IMR-90 (cell line): ENCODE measurements around the gene HDAC9. TPM values are rescaled to one million over a fixed set of nuclear protein-coding genes. Genes with fewer than 3 reads are reported as not detected.

ENCODE experiments used
- ATAC-seq: fragments of 200-7000 bp; cut with Tn5 transposase; 2 replicates; pipeline ENCODE4 v1.9.1; 2020; ENCODE audit warnings: low read depth, mild to moderate bottlenecking, moderate library complexity
- BruUV-seq: library from RNA; stranded (reverse); fragments of 400-500 nt; replicated peaks from 2 replicates; lab custom pipeline; 2021; lab: Mats Ljungman, UMichigan
- CTCF ChIA-PET: fragments of 300-600 bp; formaldehyde crosslinking; extraction: SDS; loops from one replicate; lab custom pipeline; 2021; ENCODE audit warnings: antibody characterized with exemption; lab: Yijun Ruan, JAX
- POLR2A ChIA-PET: fragments of 300-600 bp; sonication (Branson Sonifier 250); formaldehyde crosslinking; loops from one replicate; lab custom pipeline; 2022; ENCODE audit warnings: antibody characterized with exemption; ENCODE audit not compliant: unreplicated experiment; lab: Charles Lee
- DNase-seq: peaks from one replicate; pipeline ENCODE4 v3.0.0; 2013
- H2AFZ ChIP-seq: replicated peaks from 2 replicates; pipeline ENCODE3; 2013; ENCODE audit warnings: low read length, mild to moderate bottlenecking; ENCODE audit not compliant: poor library complexity
- H2AK5ac ChIP-seq: 2 replicates; pipeline ENCODE4 v1.6.1; 2013; ENCODE audit warnings: low read depth, low read length, inconsistent platforms
- H2AK9ac ChIP-seq: replicated peaks from 2 replicates; pipeline ENCODE3; 2013; ENCODE audit warnings: mild to moderate bottlenecking, low read depth, low read length, moderate library complexity; ENCODE audit not compliant: poor library complexity
- H2BK120ac ChIP-seq: 2 replicates; pipeline ENCODE4 v1.6.1; 2013; ENCODE audit warnings: low read depth, low read length, inconsistent platforms
- H2BK15ac ChIP-seq: 3 replicates; pipeline ENCODE4 v1.6.1; 2013; ENCODE audit warnings: low read depth, low read length, inconsistent platforms
- H2BK20ac ChIP-seq: 2 replicates; pipeline ENCODE4 v1.6.1; 2013; ENCODE audit warnings: low read depth, mild to moderate bottlenecking, inconsistent platforms, low read length, moderate library complexity
- H2BK5ac ChIP-seq: 2 replicates; pipeline ENCODE4 v1.6.1; 2013; ENCODE audit warnings: mild to moderate bottlenecking, low read depth, low read length, inconsistent platforms; ENCODE audit not compliant: poor library complexity, severe bottlenecking
- H3K14ac ChIP-seq: replicated peaks from 2 replicates; pipeline ENCODE4 v1.6.1; 2013; ENCODE audit warnings: low read depth, low read length, inconsistent platforms
- H3K18ac ChIP-seq: 2 replicates; pipeline ENCODE4 v1.6.1; 2013; ENCODE audit warnings: low read depth, low read length, control low read depth
- H3K23ac ChIP-seq: 2 replicates; pipeline ENCODE4 v1.6.1; 2013; ENCODE audit warnings: low read depth, low read length, inconsistent platforms
- H3K27ac ChIP-seq: 2 replicates; pipeline ENCODE4 v1.5.1; 2013; ENCODE audit warnings: mild to moderate bottlenecking, control low read depth, low read length; ENCODE audit not compliant: insufficient read depth
- H3K27me3 ChIP-seq: 2 replicates; pipeline ENCODE4 v1.6.1; 2013; ENCODE audit warnings: low read length; ENCODE audit not compliant: control insufficient read depth, insufficient read depth
- H3K36me3 ChIP-seq: 2 replicates; pipeline ENCODE4 v1.6.1; 2013; ENCODE audit warnings: low read length, mixed read lengths; ENCODE audit not compliant: control insufficient read depth, insufficient read depth
- H3K4ac ChIP-seq: 2 replicates; pipeline ENCODE4 v1.6.1; 2013; ENCODE audit warnings: low read depth, low read length, inconsistent platforms
- H3K4me1 ChIP-seq: 2 replicates; pipeline ENCODE4 v1.6.1; 2013; ENCODE audit warnings: low read length, mixed read lengths; ENCODE audit not compliant: control insufficient read depth, insufficient read depth
- H3K4me2 ChIP-seq: 2 replicates; pipeline ENCODE4 v1.6.1; 2013; ENCODE audit warnings: low read depth, mild to moderate bottlenecking, control low read depth, low read length, moderate library complexity
- H3K4me3 ChIP-seq: 2 replicates; pipeline ENCODE4 v1.5.1; 2013; ENCODE audit warnings: low read depth, mild to moderate bottlenecking, control low read depth, low read length, moderate library complexity; ENCODE audit not compliant: insufficient read depth
- H3K56ac ChIP-seq: 2 replicates; pipeline ENCODE4 v1.6.1; 2013; ENCODE audit warnings: low read length, inconsistent platforms; ENCODE audit not compliant: insufficient read depth; ENCODE audit errors: extremely low read depth
- H3K79me1 ChIP-seq, 2 experiments: 2 replicates each; pipeline ENCODE4 v1.6.1; 2013; ENCODE audit warnings: low read length in 2 of 2, inconsistent platforms in 1 of 2, low read depth in 1 of 2
- H3K9ac ChIP-seq: 2 replicates; pipeline ENCODE4 v1.6.1; 2013; ENCODE audit warnings: low read depth, low read length, control low read depth
- H3K9me1 ChIP-seq: 2 replicates; pipeline ENCODE4 v1.6.1; 2013; ENCODE audit warnings: low read length, inconsistent platforms; ENCODE audit not compliant: insufficient read depth
- H3K9me3 ChIP-seq: 2 replicates; pipeline ENCODE4 v1.6.1; 2013; ENCODE audit warnings: low read length; ENCODE audit not compliant: control insufficient read depth, insufficient read depth
- H4K20me1 ChIP-seq: 2 replicates; pipeline ENCODE4 v1.6.1; 2013; ENCODE audit warnings: low read length, inconsistent platforms; ENCODE audit not compliant: insufficient read depth
- H4K5ac ChIP-seq: 2 replicates; pipeline ENCODE4 v1.6.1; 2013; ENCODE audit warnings: mild to moderate bottlenecking, low read depth, low read length, control low read depth
- H4K8ac ChIP-seq, 2 experiments: 2 replicates each; pipeline ENCODE4 v1.6.1; 2013; ENCODE audit warnings: low read depth in 2 of 2, low read length in 2 of 2, control low read depth in 1 of 2, inconsistent platforms in 1 of 2
- H4K91ac ChIP-seq: 2 replicates; pipeline ENCODE4 v1.6.1; 2013; ENCODE audit warnings: low read depth, low read length, inconsistent platforms; ENCODE audit not compliant: insufficient read depth
- CTCF ChIP-seq: conservative IDR thresholded peaks from 2 replicates; pipeline ENCODE4 v1.5.1; 2012; ENCODE audit warnings: mild to moderate bottlenecking, low read depth, low read length, improper control_type of control experiment
- FOS ChIP-seq: fragments of 150-350 bp; IDR thresholded peaks from 2 replicates; pipeline ENCODE4 v1.6.1; 2016; ENCODE audit warnings: low read depth, low read length
- MAZ ChIP-seq: IDR thresholded peaks from 2 replicates; pipeline ENCODE4 v1.6.1; 2012; ENCODE audit warnings: low read depth, mild to moderate bottlenecking, low read length, improper control_type of control experiment, moderate library complexity, borderline replicate concordance
- NFE2L2 ChIP-seq: fragments of 150-350 bp; IDR thresholded peaks from 2 replicates; pipeline ENCODE4 v1.6.1; 2016; ENCODE audit warnings: low read depth, mild to moderate bottlenecking, low read length
- POLR2A ChIP-seq: IDR thresholded peaks from 2 replicates; pipeline ENCODE4 v1.6.1; 2012; ENCODE audit warnings: mild to moderate bottlenecking, low read depth, low read length
- RAD21 ChIP-seq: IDR thresholded peaks from 2 replicates; pipeline ENCODE4 v1.6.1; 2012; ENCODE audit warnings: low read length, improper control_type of control experiment
- RCOR1 ChIP-seq: IDR thresholded peaks from 2 replicates; pipeline ENCODE4 v1.6.1; 2012; ENCODE audit warnings: mild to moderate bottlenecking, low read length, improper control_type of control experiment; ENCODE audit not compliant: insufficient replicate concordance
- RFX5 ChIP-seq: IDR thresholded peaks from 2 replicates; pipeline ENCODE4 v1.8.0; 2012; ENCODE audit warnings: low read depth, mild to moderate bottlenecking, low read length, moderate library complexity
- WGBS, 2 experiments: methylation state at CpG; one replicate each; pipeline versions ENCODE4 v1.1.5 to v1.1.7; 2013; ENCODE audit warnings: missing lambda C conversion rate in 2 of 2; ENCODE audit not compliant: insufficient read length in 1 of 2; ENCODE audit errors: extremely low coverage in 2 of 2; 5-methylcytosine and 5-hydroxymethylcytosine counted together
- dilution Hi-C: fragments of 300-500 bp; cut with HindIII; formaldehyde crosslinking; loops from one replicate; pipeline ENCODE4 v1.14.3; 2018; ENCODE audit warnings: low sequenced_read_pairs; ENCODE audit not compliant: unreplicated experiment
- in situ Hi-C: fragments of 300-500 bp; cut with MboI; formaldehyde crosslinking; loops from 3 replicates; pipeline ENCODE4 v1.14.3; 2019; ENCODE audit warnings: low sequenced_read_pairs, inconsistent platforms, mixed read lengths
- intact Hi-C: fragments of 100-400 bp; cut with micrococcal nuclease; formaldehyde crosslinking; loops from 2 replicates; pipeline ENCODE4 v1.10.0; 2022
- polyA plus RNA-seq, 3 experiments: library from polyadenylated mRNA; depleted of rRNA; stranded (reverse); fragments of >200 nt; gene quantifications; 2 replicates each; pipeline ENCODE4 v1.2.3, GENCODE V29; 2012; ENCODE audit warnings: low replicate concordance in 1 of 3
- total RNA-seq: library from RNA; depleted of rRNA; stranded (reverse); fragments of >200 nt; gene quantifications from 2 replicates; pipeline ENCODE4 v1.2.3, GENCODE V29; 2012
- TF ChIP-seq, protein P1 (sequence below): fragments of 150-350 bp; IDR thresholded peaks from 2 replicates; pipeline ENCODE4 v1.6.1; 2016; ENCODE audit warnings: low read depth, mild to moderate bottlenecking, low read length, moderate library complexity, borderline replicate concordance

HDAC9 gene
- total and polyA plus RNA-seq, 2 of the 4 experiments (the other 2 are of a cell fraction): 4.3 to 24.7 TPM

DNA sequence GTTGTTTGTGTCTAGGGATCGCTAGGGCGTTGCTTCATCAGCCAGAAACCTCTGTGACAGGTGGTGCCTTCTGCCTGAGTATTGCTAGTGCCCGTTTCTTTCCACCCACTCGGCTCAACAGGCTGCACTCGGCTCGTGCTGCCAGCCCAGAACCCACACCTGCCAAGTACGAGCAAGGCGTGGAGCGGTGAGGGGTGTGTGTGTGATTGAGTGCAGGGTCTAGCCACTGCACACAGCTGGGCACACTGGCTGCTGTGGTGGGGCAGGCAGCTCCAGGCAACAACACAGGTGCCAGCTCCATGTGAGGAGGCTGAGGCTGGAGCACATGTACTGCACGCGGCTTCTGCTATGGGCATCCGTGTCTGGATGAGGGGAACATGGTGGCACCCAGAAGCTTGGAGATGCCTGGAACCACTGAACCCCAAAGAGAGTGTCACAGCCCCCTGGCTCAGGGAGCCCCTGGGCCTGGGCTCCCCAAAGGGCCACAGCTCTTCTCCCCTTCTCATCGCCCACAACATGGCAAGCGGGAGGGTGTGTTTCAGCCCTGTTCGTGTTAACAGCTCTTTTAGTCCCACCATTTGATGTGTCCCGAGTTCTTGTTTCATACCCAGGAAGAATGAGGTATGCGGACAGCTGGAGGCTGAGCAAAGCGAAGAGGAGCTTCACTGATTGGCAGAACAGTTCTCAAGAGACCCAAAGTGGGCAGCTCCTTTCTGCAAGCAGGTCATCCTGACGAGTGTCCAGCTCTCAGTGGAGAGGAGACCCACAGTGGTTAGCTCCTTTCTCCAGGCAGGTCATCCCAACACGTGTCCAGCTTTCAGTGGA lies 78.1 kb downstream of the HDAC9 start:
- Histone ChIP-seq H3K4me1 (no peaks in the 10 kb centered on the region; the same call in 1 of the 2 replicates), H2BK20ac (no peak overlapping the region), H3K18ac (no peak overlapping the region), H2AFZ (no peak overlapping the region), H3K36me3 (no peaks in the 10 kb centered on the region), H3K9me1 (no peaks in the 10 kb centered on the region), H3K14ac (no peak overlapping the region), H2AK9ac (no peak overlapping the region), H4K8ac (no peak overlapping the region), H4K20me1 (no peaks in the 10 kb centered on the region), H3K9ac (no peak overlapping the region), H3K27me3 (no peaks in the 10 kb centered on the region), H3K27ac (no peak overlapping the region), H2BK15ac (no peak overlapping the region), H2BK5ac (no peak overlapping the region), H3K4ac (no peak overlapping the region; the same call in 1 of the 2 replicates), H3K79me1 (no peaks in the 10 kb centered on the region), H3K4me2 (no peak overlapping the region), H3K56ac (no peak overlapping the region), H3K23ac (no peak overlapping the region), H2AK5ac (no peak overlapping the region), H4K5ac (no peak overlapping the region), H4K91ac (no peak overlapping the region), H3K4me3 (no peak overlapping the region), H2BK120ac (no peak overlapping the region), H3K9me3 (no peaks in the 10 kb centered on the region)
- dilution Hi-C loops (no loop called here), intact Hi-C loops (loop anchor here (10.0 kb wide), 1 partner anchor 889 kb away; no protein-coding TSS in a partner anchor), in situ Hi-C loops (loop anchor here (25.0 kb wide), 1 partner anchor 886 kb away; no protein-coding TSS in a partner anchor)
- TF ChIP-seq CTCF (no peak), RCOR1 (no peak), FOS (no peak), POLR2A (no peak), RFX5 (no peak), MAZ (no peak), RAD21 (no peak), NFE2L2 (no peak)
- TF ChIP-seq, protein P1, sequence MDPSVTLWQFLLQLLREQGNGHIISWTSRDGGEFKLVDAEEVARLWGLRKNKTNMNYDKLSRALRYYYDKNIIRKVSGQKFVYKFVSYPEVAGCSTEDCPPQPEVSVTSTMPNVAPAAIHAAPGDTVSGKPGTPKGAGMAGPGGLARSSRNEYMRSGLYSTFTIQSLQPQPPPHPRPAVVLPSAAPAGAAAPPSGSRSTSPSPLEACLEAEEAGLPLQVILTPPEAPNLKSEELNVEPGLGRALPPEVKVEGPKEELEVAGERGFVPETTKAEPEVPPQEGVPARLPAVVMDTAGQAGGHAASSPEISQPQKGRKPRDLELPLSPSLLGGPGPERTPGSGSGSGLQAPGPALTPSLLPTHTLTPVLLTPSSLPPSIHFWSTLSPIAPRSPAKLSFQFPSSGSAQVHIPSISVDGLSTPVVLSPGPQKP: no peak
- ChIA-PET CTCF (interaction anchor here (1.1 to 1.5 kb wide), 2 partner anchors 221 to 222 kb away, joined by 3 to 5 read pairs; no protein-coding TSS in a partner anchor), POLR2A (no interaction called here)
- no TSS peak for BruUV-seq
- DNase-seq: no peak
- ATAC-seq: no peak
- WGBS, 2 experiments: 93% methylated on average over 12 of the region's 20 CpGs; no CpG with 5 or more reads in 1 of the 2 experiments
